B cell (primary cell): ENCODE data around the gene EBLN1.

Experiments used
- CTCF ChIP-seq: fragments of 200-600 bp; IDR thresholded peaks from one replicate; pipeline ENCODE4 v1.8.0; 2022; ENCODE audit warnings: antibody characterized with exemption, mild to moderate bottlenecking
- EZH2 ChIP-seq: IDR thresholded peaks from 2 replicates; pipeline ENCODE4 v1.6.1; 2012; ENCODE audit warnings: borderline replicate concordance, low read depth, mild to moderate bottlenecking, moderate library complexity, low read length; ENCODE audit not compliant: insufficient read depth, poor library complexity, severe bottlenecking

- TF ChIP-seq EZH2 (no peak), CTCF (no peak)
Measured at GRCh38 chr10:22171131-22171530, 46.7 kb downstream of the EBLN1 start.
